GM19397 (cell line): ENCODE measurements around the gene ADGRD1.

Experiments
- ATAC-seq: cut with Tn5 transposase; IDR thresholded peaks from one replicate; pipeline ENCODE4 v1.9.1; 2021; ENCODE audit warnings: mild to moderate bottlenecking, moderate library complexity; ENCODE audit not compliant: unreplicated experiment

ADGRD1 gene

GRCh38 chr12:131052063-131052781 is 98.5 kb downstream of the ADGRD1 start:
- no peak for ATAC-seq

GRCh38 chr12:131052929-131053328 is 99.2 kb downstream of the ADGRD1 start:
- no peak for ATAC-seq

GRCh38 chr12:131053567-131053966 is 99.9 kb downstream of the ADGRD1 start:
- no peak for ATAC-seq

- ATAC-seq = no peak
Observed at GRCh38 chr12:131054345-131055092, 100.8 kb downstream of the ADGRD1 start.

- ATAC-seq = no peak
Observed at GRCh38 chr12:131055093-131055465, 101.4 kb downstream of the ADGRD1 start.

- ATAC-seq = no peak
Observed at GRCh38 chr12:131055596-131056233, 102.0 kb downstream of the ADGRD1 start.

GRCh38 chr12:131056626-131057025 is 102.9 kb downstream of the ADGRD1 start:
- ATAC-seq = no peak

GRCh38 chr12:131057211-131057721 is 103.6 kb downstream of the ADGRD1 start:
- no peak for ATAC-seq

- ATAC-seq = no peak
Observed at GRCh38 chr12:131057722-131058515, 104.2 kb downstream of the ADGRD1 start.

- ATAC-seq = no peak
Observed at GRCh38 chr12:131058700-131059099, 105.0 kb downstream of the ADGRD1 start.

- ATAC-seq = no peak
Observed at GRCh38 chr12:131060011-131060703, 106.5 kb downstream of the ADGRD1 start.

GRCh38 chr12:131061041-131061806 is 107.5 kb downstream of the ADGRD1 start:
- no peak for ATAC-seq

GRCh38 chr12:131063413-131063812 is 109.7 kb downstream of the ADGRD1 start:
- no peak for ATAC-seq

GRCh38 chr12:131063960-131064359 is 110.3 kb downstream of the ADGRD1 start:
- no peak for ATAC-seq

- ATAC-seq = no peak
Observed at GRCh38 chr12:131065279-131065678, 111.6 kb downstream of the ADGRD1 start.

GRCh38 chr12:131065801-131066200 is 112.1 kb downstream of the ADGRD1 start:
- ATAC-seq = no peak

- no peak for ATAC-seq
Observed at GRCh38 chr12:131066207-131066885, 112.6 kb downstream of the ADGRD1 start.

GRCh38 chr12:131066886-131067490 is 113.3 kb downstream of the ADGRD1 start:
- ATAC-seq = no peak
